Measurements from ENCODE around the gene FABP2.

The FABP2 gene

DNA sequence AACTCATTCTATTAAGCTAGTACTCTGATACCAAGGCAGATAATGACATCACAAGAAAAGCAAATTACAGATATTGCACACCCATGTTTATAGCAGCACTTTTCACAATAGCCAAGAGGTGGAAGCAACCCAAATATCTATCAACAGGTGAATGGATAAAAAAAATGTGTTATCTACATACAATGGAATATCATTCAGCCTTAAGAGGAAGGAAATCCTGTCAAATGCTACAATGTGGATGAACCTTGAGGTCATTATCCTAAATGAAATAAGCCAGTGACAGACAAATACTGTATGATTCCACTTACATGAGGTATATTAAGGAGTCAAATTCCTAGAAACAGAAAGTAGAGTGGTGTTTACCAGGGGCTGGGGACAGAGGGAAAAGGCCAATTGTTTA lies 14.3 kb downstream of the FABP2 start:
- Histone ChIP-seq H2AFZ (ENCODE audit: low read length) (no peak overlapping the region), H3K9me2 (replicated peaks; ENCODE audit: low read depth, low read length) (no peaks in the 10 kb centered on the region), H3K36me3 (ENCODE audit: insufficient read depth, low read length) (no peaks in the 10 kb centered on the region)

DNA sequence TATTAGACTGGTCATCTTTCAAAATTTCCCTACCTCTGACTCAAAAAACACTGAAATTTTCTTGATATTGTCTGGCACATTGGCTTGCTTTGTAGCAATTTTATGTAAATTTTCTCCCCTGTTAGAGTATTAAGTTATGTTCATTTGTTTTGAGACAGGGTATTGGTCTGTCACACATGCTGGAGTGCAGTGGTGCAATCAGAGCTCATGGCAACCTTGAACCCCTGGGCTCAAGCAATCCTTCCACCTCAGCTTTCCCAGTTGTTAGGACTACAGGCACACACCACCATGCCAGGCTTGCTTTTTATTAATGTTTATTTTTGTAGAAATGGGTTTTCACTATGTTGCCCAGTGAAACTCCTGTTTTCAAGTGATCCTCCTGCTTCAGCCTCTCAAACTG lies 17.5 kb downstream of the FABP2 start:
- Histone ChIP-seq H3K9me2 (replicated peaks; ENCODE audit: low read depth, low read length) (no peaks in the 10 kb centered on the region), H3K4me1 (ENCODE audit: insufficient read depth, low read length, poor library complexity, severe bottlenecking) (peaks cover 16% of the 10 kb centered on the region), H3K9ac (ENCODE audit: low read depth, low read length, poor library complexity, severe bottlenecking) (no peak overlapping the region), H3F3A (ENCODE audit: low read depth) (peaks cover 6% of the 10 kb centered on the region; the same call in 1 of the 2 replicates), H3K27me3 (ENCODE audit: insufficient read depth, low read length, poor library complexity, severe bottlenecking) (no peaks in the 10 kb centered on the region), H3K36me3 (ENCODE audit: insufficient read depth, low read length) (no peaks in the 10 kb centered on the region), H3K4me2 (ENCODE audit: low read depth, low read length, poor library complexity, severe bottlenecking) (no peak overlapping the region), H2AFZ (ENCODE audit: low read length) (no peak overlapping the region), H3K4me3 (ENCODE audit: low read length, poor library complexity, severe bottlenecking) (no peak overlapping the region), H3K9me3 (ENCODE audit: insufficient read depth, low read depth, low read length) (no peaks in the 10 kb centered on the region), H3K79me2 (ENCODE audit: insufficient read depth, low read length) (peaks cover 9% of the 10 kb centered on the region), H4K20me1 (ENCODE audit: insufficient read depth, low read length, poor library complexity, severe bottlenecking) (peaks cover 1% of the 10 kb centered on the region)
- TF ChIP-seq, protein P1, sequence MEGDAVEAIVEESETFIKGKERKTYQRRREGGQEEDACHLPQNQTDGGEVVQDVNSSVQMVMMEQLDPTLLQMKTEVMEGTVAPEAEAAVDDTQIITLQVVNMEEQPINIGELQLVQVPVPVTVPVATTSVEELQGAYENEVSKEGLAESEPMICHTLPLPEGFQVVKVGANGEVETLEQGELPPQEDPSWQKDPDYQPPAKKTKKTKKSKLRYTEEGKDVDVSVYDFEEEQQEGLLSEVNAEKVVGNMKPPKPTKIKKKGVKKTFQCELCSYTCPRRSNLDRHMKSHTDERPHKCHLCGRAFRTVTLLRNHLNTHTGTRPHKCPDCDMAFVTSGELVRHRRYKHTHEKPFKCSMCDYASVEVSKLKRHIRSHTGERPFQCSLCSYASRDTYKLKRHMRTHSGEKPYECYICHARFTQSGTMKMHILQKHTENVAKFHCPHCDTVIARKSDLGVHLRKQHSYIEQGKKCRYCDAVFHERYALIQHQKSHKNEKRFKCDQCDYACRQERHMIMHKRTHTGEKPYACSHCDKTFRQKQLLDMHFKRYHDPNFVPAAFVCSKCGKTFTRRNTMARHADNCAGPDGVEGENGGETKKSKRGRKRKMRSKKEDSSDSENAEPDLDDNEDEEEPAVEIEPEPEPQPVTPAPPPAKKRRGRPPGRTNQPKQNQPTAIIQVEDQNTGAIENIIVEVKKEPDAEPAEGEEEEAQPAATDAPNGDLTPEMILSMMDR (conservative IDR thresholded peaks at IDR 0.05; ENCODE audit: low read length): no peak
- TF ChIP-seq EZH2phosphoT487 (IDR thresholded peaks at IDR 0.05; ENCODE audit: borderline replicate concordance): no peak

More for the DNA sequence above, 14.3 kb downstream of the FABP2 start:
- no peaks in the 10 kb centered on the region for H3K9me3 ChIP-seq (ENCODE audit: insufficient read depth, low read depth, low read length)
- no peak for TF ChIP-seq EZH2phosphoT487 (IDR thresholded peaks at IDR 0.05; ENCODE audit: borderline replicate concordance)
- TF ChIP-seq, protein P1 (conservative IDR thresholded peaks at IDR 0.05; ENCODE audit: low read length): no peak
- H3K27me3 ChIP-seq (ENCODE audit: insufficient read depth, low read length, poor library complexity, severe bottlenecking): no peaks in the 10 kb centered on the region
- H3K79me2 ChIP-seq (ENCODE audit: insufficient read depth, low read length): no peaks in the 10 kb centered on the region
- H3K4me1 ChIP-seq (ENCODE audit: insufficient read depth, low read length, poor library complexity, severe bottlenecking): peaks cover 4% of the 10 kb centered on the region
- no peaks in the 10 kb centered on the region for H4K20me1 ChIP-seq (ENCODE audit: insufficient read depth, low read length, poor library complexity, severe bottlenecking)
- H3K4me2 ChIP-seq (ENCODE audit: low read depth, low read length, poor library complexity, severe bottlenecking): no peak overlapping the region
- no peak overlapping the region for H3K9ac ChIP-seq (ENCODE audit: low read depth, low read length, poor library complexity, severe bottlenecking)
- H3F3A ChIP-seq (ENCODE audit: low read depth): no peaks in the 10 kb centered on the region
- no peak overlapping the region for H3K4me3 ChIP-seq (ENCODE audit: low read length, poor library complexity, severe bottlenecking)

DNA sequence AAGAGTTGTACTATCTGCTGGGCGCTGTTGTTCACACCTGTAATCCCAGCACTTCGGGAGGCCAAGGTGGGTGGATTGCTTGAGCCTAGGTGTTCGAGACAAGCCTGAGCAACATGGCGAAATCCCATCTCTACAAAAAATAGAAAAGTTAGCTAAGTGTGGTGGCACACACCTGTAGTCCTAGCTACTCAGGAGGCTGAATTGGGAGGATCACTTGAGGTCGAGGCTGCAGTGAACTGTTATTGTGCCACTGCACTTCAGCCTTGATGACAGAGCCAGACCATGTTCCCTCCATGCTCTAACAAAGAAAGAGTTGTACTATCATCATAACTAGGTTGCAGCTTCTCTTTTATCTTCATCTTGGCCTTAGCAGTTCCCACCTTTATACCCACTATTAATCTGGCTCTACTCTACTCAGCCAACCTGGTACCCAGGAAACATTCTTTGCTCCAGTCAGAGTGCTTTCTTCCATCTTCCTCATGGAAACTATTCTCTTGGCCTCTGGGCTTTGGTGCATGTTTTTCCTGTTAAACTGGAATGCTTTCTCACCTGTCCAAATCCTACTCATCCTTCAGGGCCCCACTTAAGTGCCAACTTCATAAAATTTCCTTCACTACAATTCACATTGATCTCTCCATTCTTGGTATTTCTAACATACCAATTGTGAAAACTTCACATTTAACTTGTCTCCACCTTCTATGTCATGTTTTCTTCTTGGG lies 18.2 kb downstream of the FABP2 start:
- H3K27me3 ChIP-seq (ENCODE audit: insufficient read depth, low read length, poor library complexity, severe bottlenecking): no peaks in the 10 kb centered on the region
- H3K4me3 ChIP-seq (ENCODE audit: low read length, poor library complexity, severe bottlenecking): no peak overlapping the region
- no peaks in the 10 kb centered on the region for H3K9me2 ChIP-seq (replicated peaks; ENCODE audit: low read depth, low read length)
- no peak overlapping the region for H3K4me2 ChIP-seq (ENCODE audit: low read depth, low read length, poor library complexity, severe bottlenecking)
- TF ChIP-seq, protein P1 (conservative IDR thresholded peaks at IDR 0.05; ENCODE audit: low read length): no peak
- TF ChIP-seq EZH2phosphoT487 (IDR thresholded peaks at IDR 0.05; ENCODE audit: borderline replicate concordance): no peak
- H4K20me1 ChIP-seq (ENCODE audit: insufficient read depth, low read length, poor library complexity, severe bottlenecking): peaks cover 8% of the 10 kb centered on the region
- no peak overlapping the region for H3K9ac ChIP-seq (ENCODE audit: low read depth, low read length, poor library complexity, severe bottlenecking)
- peaks cover 6% of the 10 kb centered on the region; the same call in 1 of the 2 replicates for H3F3A ChIP-seq (ENCODE audit: low read depth)
- no peaks in the 10 kb centered on the region for H3K9me3 ChIP-seq (ENCODE audit: insufficient read depth, low read depth, low read length)
- peaks cover 16% of the 10 kb centered on the region for H3K79me2 ChIP-seq (ENCODE audit: insufficient read depth, low read length)
- H3K36me3 ChIP-seq (ENCODE audit: insufficient read depth, low read length): no peaks in the 10 kb centered on the region
- no peak overlapping the region for H2AFZ ChIP-seq (ENCODE audit: low read length)
- peaks cover 23% of the 10 kb centered on the region for H3K4me1 ChIP-seq (ENCODE audit: insufficient read depth, low read length, poor library complexity, severe bottlenecking)
